ENCODE data around the gene FBXO31. TPM values are rescaled to one million over a fixed set of nuclear protein-coding genes. Genes with fewer than 3 reads are reported as not detected.

Gene FBXO31
- polyA plus RNA-seq, 3 donors from 2014 or later: 13.0 to 24.8 (median 14.9) TPM

DNA sequence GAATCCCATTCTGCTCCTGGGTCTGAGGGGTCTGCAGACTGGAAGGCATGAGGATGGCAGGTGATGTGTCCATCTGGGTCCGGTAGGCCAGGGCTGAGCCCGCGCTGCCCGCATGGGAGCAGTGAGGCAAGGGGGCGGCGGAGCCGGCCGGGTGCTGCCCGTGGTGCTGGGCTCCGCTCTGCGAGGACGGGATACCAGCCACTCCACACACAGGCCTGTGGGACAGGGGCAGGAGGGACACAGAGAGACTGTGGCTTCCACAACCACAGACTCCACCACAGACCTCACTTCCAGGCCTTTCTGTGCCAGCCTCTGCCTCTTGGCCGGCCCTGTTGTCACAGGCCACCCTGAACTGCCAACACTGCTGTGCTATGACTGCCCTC is 33.9 kb upstream of the FBXO31 start:
- H3K4me1 Mint-ChIP-seq: peaks cover 0 to 4% of the 10 kb centered on the region in 2 donors
- peaks cover 8 to 37% (median 23%) of the 10 kb centered on the region in 3 donors for H3K36me3 Mint-ChIP-seq
- no peak overlapping the region for H3K27ac Mint-ChIP-seq
- no peak for DNase-seq
- no peak overlapping the region for H3K4me3 Mint-ChIP-seq
- peaks cover 0 to 1% (median 0%) of the 10 kb centered on the region in 6 donors for H3K9me3 Mint-ChIP-seq
- peaks cover 0 to 3% (median 0%) of the 10 kb centered on the region in 3 donors for H3K27me3 Mint-ChIP-seq (ENCODE audit: low read depth in 3 of 3)

GRCh38 chr16:87416826-87417527 is 33.4 kb upstream of the FBXO31 start:
- Mint-ChIP-seq H3K9me3 (peaks cover 0 to 1% (median 0%) of the 10 kb centered on the region in 6 donors), H3K27ac (no peak overlapping the region), H3K27me3 (ENCODE audit: low read depth in 3 of 3) (peaks cover 0 to 3% (median 0%) of the 10 kb centered on the region in 3 donors), H3K4me3 (no peak overlapping the region), H3K36me3 (peaks cover 10 to 40% (median 17%) of the 10 kb centered on the region in 3 donors), H3K4me1 (peaks cover 0 to 3% of the 10 kb centered on the region in 2 donors)
- DNase-seq: peak in 1 of 3 donors; percentile 25

DNA sequence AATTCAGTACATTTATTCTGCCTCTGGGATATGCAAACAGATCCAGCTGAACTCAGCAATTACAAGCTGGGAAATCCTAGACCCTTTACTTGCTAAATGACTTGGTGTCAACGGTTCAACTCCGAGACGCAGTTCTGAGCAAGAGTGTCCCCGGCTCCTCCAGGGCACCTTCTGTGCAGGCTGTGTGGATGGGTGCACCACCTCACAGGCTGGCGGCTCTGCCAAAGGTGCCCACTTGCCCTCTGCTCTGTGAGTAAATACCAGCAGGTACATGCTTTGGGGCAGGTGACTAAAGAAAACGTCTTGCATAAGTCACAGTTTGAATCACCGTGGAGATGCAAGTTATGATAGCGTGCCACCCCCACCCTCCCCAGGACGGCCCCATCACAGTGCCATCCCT is 31.9 kb upstream of the FBXO31 start:
- no peak for DNase-seq
- Mint-ChIP-seq H3K9me3 (peaks cover 0 to 1% (median 0%) of the 10 kb centered on the region in 6 donors), H3K27ac (no peak overlapping the region), H3K4me3 (no peak overlapping the region), H3K4me1 (no peaks in the 10 kb centered on the region), H3K36me3 (peaks cover 11 to 39% (median 14%) of the 10 kb centered on the region in 3 donors), H3K27me3 (ENCODE audit: low read depth in 3 of 3) (peaks cover 0 to 3% (median 0%) of the 10 kb centered on the region in 3 donors)

DNA sequence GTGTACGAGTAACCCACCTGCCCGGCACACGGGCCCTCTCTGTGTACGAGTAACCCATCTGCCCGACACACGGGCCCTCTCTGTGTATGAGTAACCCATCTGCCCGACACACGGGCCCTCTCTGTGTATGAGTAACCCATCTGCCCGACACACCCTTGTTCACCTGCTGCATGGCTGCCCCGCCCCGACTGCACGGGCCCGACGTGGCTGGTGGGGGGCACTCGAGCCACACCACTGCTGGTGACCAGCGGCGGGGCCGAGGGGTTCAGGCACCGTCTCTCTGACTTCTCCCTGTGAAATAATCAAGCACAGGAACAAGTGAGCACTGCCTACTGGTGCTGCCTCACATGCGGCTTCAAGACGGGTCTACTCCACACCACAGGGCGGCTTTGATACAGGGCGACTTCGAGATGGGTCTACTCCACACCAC is 30.7 kb upstream of the FBXO31 start:
- Mint-ChIP-seq H3K4me3 (no peak overlapping the region), H3K4me1 (no peaks in the 10 kb centered on the region), H3K27me3 (ENCODE audit: low read depth in 3 of 3) (peaks cover 0 to 3% (median 0%) of the 10 kb centered on the region in 3 donors), H3K36me3 (peaks cover 9 to 35% (median 11%) of the 10 kb centered on the region in 3 donors), H3K9me3 (peaks cover 0 to 1% (median 0%) of the 10 kb centered on the region in 6 donors), H3K27ac (no peak overlapping the region)
- no peak for DNase-seq

DNA sequence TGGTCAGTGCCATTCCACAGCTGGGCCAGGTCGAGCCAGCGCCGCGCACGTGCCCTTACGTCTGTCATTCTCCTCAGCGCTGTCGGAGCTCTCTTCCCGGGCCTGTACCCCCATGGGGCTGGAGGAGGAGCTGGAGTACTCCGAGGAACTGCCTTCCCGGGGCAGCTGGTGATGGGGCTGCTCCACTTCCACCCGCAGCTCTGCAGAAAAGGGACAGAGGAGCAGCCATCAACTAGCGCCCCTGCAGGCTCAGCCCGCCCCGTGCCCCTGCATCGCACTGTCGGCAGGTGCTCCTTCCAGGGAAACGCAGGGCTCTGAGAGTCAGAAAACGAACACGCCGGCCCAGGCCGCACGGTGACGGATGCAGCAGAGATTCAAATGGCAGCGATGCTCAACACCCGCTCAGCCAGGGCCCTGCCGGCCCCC is 29.4 kb upstream of the FBXO31 start:
- Mint-ChIP-seq H3K27ac (no peak overlapping the region), H3K36me3 (peaks cover 7 to 40% (median 11%) of the 10 kb centered on the region in 3 donors)
- DNase-seq: no peak

DNA sequence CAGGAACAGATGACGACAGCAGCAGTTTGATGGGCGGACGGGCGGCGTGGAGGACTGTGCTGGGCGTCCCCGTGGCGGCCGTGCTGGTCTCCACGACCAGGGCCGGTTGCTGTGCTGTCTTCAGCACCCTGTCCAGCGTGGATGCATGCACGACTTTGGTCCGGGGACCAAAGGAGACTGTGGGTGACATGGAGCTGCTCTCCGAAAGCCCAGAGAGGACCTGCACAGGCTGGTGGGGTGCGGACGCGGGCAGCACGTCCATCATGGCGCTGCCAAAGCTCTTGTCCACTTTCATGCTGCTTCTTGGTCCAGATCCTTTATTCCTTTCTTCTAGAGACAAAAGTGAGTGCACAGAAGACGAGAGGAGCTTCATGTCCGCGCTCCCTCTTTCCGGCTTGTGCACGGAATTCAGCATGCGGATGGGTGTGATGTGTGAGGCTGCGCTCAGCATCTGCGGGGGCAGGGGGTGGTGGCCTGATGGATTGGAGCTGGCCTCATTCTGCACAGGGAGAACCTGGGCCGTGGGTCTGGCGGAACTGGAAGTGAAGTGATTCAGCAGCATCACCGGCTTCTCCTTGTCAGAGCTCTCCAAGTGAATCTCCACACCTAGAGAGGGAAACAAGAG is 28.9 kb upstream of the FBXO31 start:
- peaks cover 4 to 37% (median 11%) of the 10 kb centered on the region in 3 donors for H3K36me3 Mint-ChIP-seq
- H3K27me3 Mint-ChIP-seq (ENCODE audit: low read depth in 3 of 3): peaks cover 0 to 5% (median 0%) of the 10 kb centered on the region in 3 donors
- H3K4me3 Mint-ChIP-seq: no peak overlapping the region
- no peak for DNase-seq
- peaks cover 0 to 1% (median 0%) of the 10 kb centered on the region in 6 donors for H3K9me3 Mint-ChIP-seq
- H3K4me1 Mint-ChIP-seq: peaks cover 0 to 6% of the 10 kb centered on the region in 2 donors
- peak overlapping the region in 1 of 6 donors; percentile 65 for H3K27ac Mint-ChIP-seq

More for the DNA sequence above, 29.4 kb upstream of the FBXO31 start:
- Mint-ChIP-seq H3K9me3 (peaks cover 0 to 1% (median 0%) of the 10 kb centered on the region in 6 donors), H3K27me3 (ENCODE audit: low read depth in 3 of 3) (peaks cover 0 to 3% (median 0%) of the 10 kb centered on the region in 3 donors), H3K4me3 (no peak overlapping the region), H3K4me1 (peaks cover 0 to 6% of the 10 kb centered on the region in 2 donors)

- DNase-seq: no peak
- Mint-ChIP-seq H3K4me1 (peaks cover 0 to 6% of the 10 kb centered on the region in 2 donors), H3K4me3 (no peak overlapping the region)
Observed at GRCh38 chr16:87411375-87412271, 28.0 kb upstream of the FBXO31 start.

DNA sequence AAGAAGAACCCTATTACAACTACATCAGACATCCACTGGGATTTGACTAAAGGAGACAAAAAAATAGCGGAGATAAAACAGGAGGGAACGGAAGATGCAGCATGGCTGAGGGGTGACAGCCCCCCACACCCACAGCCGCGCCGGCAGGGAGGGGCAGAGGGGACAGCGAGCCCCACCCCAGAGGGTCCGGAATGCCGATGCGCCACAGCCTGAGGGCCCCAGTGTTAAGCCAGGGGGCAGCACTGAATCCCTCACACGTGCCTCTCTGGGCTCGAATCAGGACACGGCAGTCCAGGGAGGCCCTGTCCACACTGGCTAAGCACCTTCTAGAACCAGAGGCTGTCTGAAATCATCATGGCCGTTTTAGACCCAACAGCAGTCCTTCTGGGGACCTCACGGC is 27.4 kb upstream of the FBXO31 start:
- Mint-ChIP-seq H3K4me3 (no peak overlapping the region), H3K9me3 (peaks cover 0 to 1% (median 0%) of the 10 kb centered on the region in 6 donors), H3K27me3 (ENCODE audit: low read depth in 3 of 3) (peaks cover 0 to 5% (median 1%) of the 10 kb centered on the region in 3 donors), H3K27ac (no peak overlapping the region), H3K4me1 (peaks cover 0 to 6% of the 10 kb centered on the region in 2 donors), H3K36me3 (peaks cover 4 to 33% (median 11%) of the 10 kb centered on the region in 3 donors)
- DNase-seq: no peak

More at GRCh38 chr16:87411375-87412271, 28.0 kb upstream of the FBXO31 start:
- Mint-ChIP-seq H3K27me3 (ENCODE audit: low read depth in 3 of 3) (peaks cover 0 to 5% (median 1%) of the 10 kb centered on the region in 3 donors), H3K36me3 (peaks cover 4 to 33% (median 11%) of the 10 kb centered on the region in 3 donors), H3K9me3 (peaks cover 0 to 1% (median 0%) of the 10 kb centered on the region in 6 donors), H3K27ac (no peak overlapping the region)

- peaks cover 4 to 32% (median 11%) of the 10 kb centered on the region in 3 donors for H3K36me3 Mint-ChIP-seq
- H3K4me1 Mint-ChIP-seq: peaks cover 0 to 6% of the 10 kb centered on the region in 2 donors
- H3K27ac Mint-ChIP-seq: no peak overlapping the region
- DNase-seq: no peak
- H3K4me3 Mint-ChIP-seq: no peak overlapping the region
- H3K9me3 Mint-ChIP-seq: peaks cover 0 to 1% (median 0%) of the 10 kb centered on the region in 6 donors
- H3K27me3 Mint-ChIP-seq (ENCODE audit: low read depth in 3 of 3): peaks cover 0 to 5% (median 3%) of the 10 kb centered on the region in 3 donors
Observed at GRCh38 chr16:87410530-87410929, 27.0 kb upstream of the FBXO31 start.

GRCh38 chr16:87409781-87410180 is 26.2 kb upstream of the FBXO31 start:
- peaks cover 0 to 6% of the 10 kb centered on the region in 2 donors for H3K4me1 Mint-ChIP-seq
- peaks cover 0 to 10% (median 6%) of the 10 kb centered on the region in 3 donors for H3K27me3 Mint-ChIP-seq (ENCODE audit: low read depth in 3 of 3)
- peaks cover 8 to 34% (median 14%) of the 10 kb centered on the region in 3 donors for H3K36me3 Mint-ChIP-seq
- DNase-seq: no peak
- H3K4me3 Mint-ChIP-seq: no peak overlapping the region
- H3K9me3 Mint-ChIP-seq: peaks cover 0 to 1% (median 0%) of the 10 kb centered on the region in 6 donors
- no peak overlapping the region for H3K27ac Mint-ChIP-seq

- Mint-ChIP-seq H3K36me3 (peaks cover 8 to 38% (median 14%) of the 10 kb centered on the region in 3 donors), H3K4me3 (no peak overlapping the region), H3K4me1 (peaks cover 0 to 6% of the 10 kb centered on the region in 2 donors), H3K27ac (no peak overlapping the region), H3K27me3 (ENCODE audit: low read depth in 3 of 3) (peaks cover 0 to 10% (median 6%) of the 10 kb centered on the region in 3 donors), H3K9me3 (peaks cover 0 to 1% (median 0%) of the 10 kb centered on the region in 6 donors)
- DNase-seq: no peak
Observed at GRCh38 chr16:87409153-87409552, 25.6 kb upstream of the FBXO31 start.

- no peak for DNase-seq
- H3K4me3 Mint-ChIP-seq: no peak overlapping the region
- peaks cover 0 to 10% of the 10 kb centered on the region in 2 donors for H3K4me1 Mint-ChIP-seq
- H3K27me3 Mint-ChIP-seq (ENCODE audit: low read depth in 3 of 3): peaks cover 0 to 8% (median 6%) of the 10 kb centered on the region in 3 donors
- H3K9me3 Mint-ChIP-seq: no peaks in the 10 kb centered on the region
- H3K36me3 Mint-ChIP-seq: peaks cover 7 to 41% (median 16%) of the 10 kb centered on the region in 3 donors
- peak overlapping the region in 3 of 6 donors; percentile 36 to 74 (median 46) for H3K27ac Mint-ChIP-seq
Observed at GRCh38 chr16:87407511-87408112, 24.0 kb upstream of the FBXO31 start.
